Esophagus squamous epithelium (tissue), 4 donors: Measurements from ENCODE around the gene VMP1.

Experiments
- CTCF ChIP-seq, 6 experiments: fragments of 450-650 bp in 4 of 6; fragments of 200-600 bp in 2 of 6; sonication (generic) in 2 of 6; IDR thresholded peaks; one replicate each; pipeline ENCODE4 v1.5.1; 2016 to 2019; ENCODE audit warnings: antibody characterized with exemption in 6 of 6, mild to moderate bottlenecking in 4 of 6, moderate library complexity in 4 of 6
- POLR2A ChIP-seq, 4 donors: fragments of 450-650 bp; IDR thresholded peaks; one replicate each; pipeline ENCODE4 v1.6.1; 2017; ENCODE audit warnings: antibody characterized with exemption in 4 of 4, mild to moderate bottlenecking in 4 of 4, moderate library complexity in 3 of 4

- TF ChIP-seq CTCF (IDR thresholded peaks at IDR 0.05), result no peak
- no peak for TF ChIP-seq POLR2A (IDR thresholded peaks at IDR 0.05)
These were observed 59.0 kb downstream of the VMP1 start for GRCh38 chr17:59766491-59766890.
